GM21515 (cell line): ENCODE data around the gene ZDHHC6.
"Not testable (repeated sequence)": the region's sequence is repeated elsewhere in the genome, so short reads cannot be mapped to it uniquely, and the experiment has no call there.

Experiments
- ATAC-seq: cut with Tn5 transposase; IDR thresholded peaks from one replicate; pipeline ENCODE4 v1.9.1; 2021; ENCODE audit not compliant: unreplicated experiment

Gene ZDHHC6

GRCh38 chr10:112446855-112447619 lies at the start of gene ZDHHC6, which contains the start of gene VTI1A:
TSS of gene ZDHHC6 (minus strand) at chr10:112446914. CDS start at chr10:112445436, 1,478 bp downstream.
TSS of gene VTI1A (plus strand) at chr10:112447215. CDS start at chr10:112447374, 159 bp downstream.
- peak; percentile 91 for ATAC-seq

GRCh38 chr10:112492736-112493135 lies 46.0 kb upstream of the ZDHHC6 start:
- no peak for ATAC-seq

GRCh38 chr10:112491144-112491543 lies 44.4 kb upstream of the ZDHHC6 start:
- no peak for ATAC-seq

GRCh38 chr10:112490545-112490944 lies 43.8 kb upstream of the ZDHHC6 start:
- ATAC-seq, result no peak

GRCh38 chr10:112487964-112488363 lies 41.2 kb upstream of the ZDHHC6 start:
- no peak for ATAC-seq

- ATAC-seq, result no peak
These were observed 37.7 kb upstream of the ZDHHC6 start for GRCh38 chr10:112484399-112484798.

GRCh38 chr10:112481602-112482001 lies 34.9 kb upstream of the ZDHHC6 start:
- ATAC-seq, result no peak

- ATAC-seq, result no peak
These were observed 29.0 kb upstream of the ZDHHC6 start for GRCh38 chr10:112475575-112476218.

- peak; percentile 81 for ATAC-seq
These were observed 25.3 kb upstream of the ZDHHC6 start for GRCh38 chr10:112471878-112472487.

GRCh38 chr10:112467541-112468075 lies 20.9 kb upstream of the ZDHHC6 start:
- no peak for ATAC-seq

- ATAC-seq, result no peak
These were observed 20.1 kb upstream of the ZDHHC6 start for GRCh38 chr10:112466802-112467201.

- no peak for ATAC-seq
These were observed 18.7 kb upstream of the ZDHHC6 start for GRCh38 chr10:112465299-112465883.

- not testable (repeated sequence) for ATAC-seq
These were observed 17.4 kb upstream of the ZDHHC6 start for GRCh38 chr10:112464074-112464473.

- no peak for ATAC-seq
These were observed 14.5 kb upstream of the ZDHHC6 start for GRCh38 chr10:112461029-112461887.

- ATAC-seq, result no peak
These were observed 13.7 kb upstream of the ZDHHC6 start for GRCh38 chr10:112460366-112460765.

- no peak for ATAC-seq
These were observed 9.8 kb upstream of the ZDHHC6 start for GRCh38 chr10:112456533-112456932.

- no peak for ATAC-seq
These were observed 8.4 kb upstream of the ZDHHC6 start for GRCh38 chr10:112454910-112455779.

- ATAC-seq, result no peak
These were observed 2.2 kb upstream of the ZDHHC6 start for GRCh38 chr10:112448888-112449287.

- no peak for ATAC-seq
These were observed 860 bp upstream of the ZDHHC6 start for GRCh38 chr10:112447620-112447928.
